Urinary bladder (tissue), 4 donors: Measurements from ENCODE around the gene SLC25A48. TPM values are rescaled to one million over a fixed set of nuclear protein-coding genes. Genes with fewer than 3 reads are reported as not detected.
"Not testable (repeated sequence)": the region's sequence is repeated elsewhere in the genome, so short reads cannot be mapped to it uniquely, and the experiment has no call there.

Experiments used
- DNase-seq: peaks from one replicate; pipeline ENCODE4 v3.0.0-alpha.2; 2015; ENCODE audit errors: extremely low spot score
- H3K27ac ChIP-seq: one replicate; pipeline ENCODE4 v1.5.1; 2013; ENCODE audit warnings: low read depth, mild to moderate bottlenecking, moderate library complexity
- H3K36me3 ChIP-seq: one replicate; pipeline ENCODE4 v1.6.1; 2013; ENCODE audit warnings: mild to moderate bottlenecking, moderate library complexity; ENCODE audit not compliant: insufficient read depth
- H3K4me1 ChIP-seq: one replicate; pipeline ENCODE4 v1.6.1; 2013; ENCODE audit warnings: mild to moderate bottlenecking, moderate library complexity; ENCODE audit not compliant: insufficient read depth
- H3K4me3 ChIP-seq: one replicate; pipeline ENCODE4 v1.5.1; 2013; ENCODE audit warnings: low read depth, low read length
- WGBS: extraction: QIAGEN DNeasy Blood & Tissue Kit; methylation state at CpG from one replicate; pipeline ENCODE4 v1.1.7; 2013; 5-methylcytosine and 5-hydroxymethylcytosine counted together
- polyA plus RNA-seq: library from polyadenylated mRNA; stranded (reverse); fragments of 200-250 nt; gene quantifications from one replicate; pipeline ENCODE4 v1.2.3, GENCODE V29; 2013
- total RNA-seq: library from RNA; depleted of rRNA; stranded (reverse); fragments of >200 nt; gene quantifications from one replicate; pipeline ENCODE4 v1.2.3, GENCODE V29; 2014
- donor health status: healthy with polysubstance abuse.
- donor health status: healthy.

Gene SLC25A48
- total and polyA plus RNA-seq, 2 donors, result 0.04 to 0.37 TPM

DNA sequence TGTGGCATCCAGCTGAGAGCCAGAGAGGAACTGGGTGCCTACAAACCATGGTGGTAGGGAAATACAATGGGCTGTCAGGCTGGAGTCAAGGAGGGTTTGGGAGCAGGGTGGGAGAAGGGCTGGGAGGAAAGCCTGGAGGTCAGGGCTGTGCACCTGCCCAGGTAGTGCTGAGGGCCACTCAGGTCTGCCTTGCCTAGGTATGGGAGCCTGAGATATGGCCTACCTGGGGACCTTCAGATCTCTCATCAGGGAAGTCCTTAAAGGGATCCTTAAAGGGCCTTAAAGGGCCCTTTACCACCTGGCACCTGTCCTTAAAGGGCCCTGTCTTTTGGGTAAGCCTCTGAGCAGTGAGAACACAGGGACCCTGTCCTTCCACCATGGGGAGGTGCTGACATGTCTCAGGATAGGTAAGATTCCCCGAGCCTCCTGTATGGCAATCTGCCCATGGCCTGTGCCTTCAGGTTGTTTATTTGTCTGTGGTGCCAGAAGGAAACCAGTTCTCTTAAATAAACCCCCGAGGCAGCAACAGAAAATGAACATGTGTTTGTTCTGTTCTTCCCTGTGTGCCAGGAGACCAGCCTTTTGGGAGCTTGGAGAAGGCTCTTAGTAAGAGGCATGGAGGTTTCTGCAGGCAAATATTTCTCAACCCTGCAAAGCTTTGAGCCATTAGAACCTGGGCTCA lies 23.3 kb downstream of the SLC25A48 start:
- H3K27ac ChIP-seq, result no peak overlapping the region

GRCh38 chr5:135859186-135859585 lies 24.7 kb downstream of the SLC25A48 start:
- 55% methylated on average over 3 of the region's 3 CpGs for WGBS
- not testable (repeated sequence) for DNase-seq, H3K27ac ChIP-seq, H3K4me1 ChIP-seq, H3K4me3 ChIP-seq, H3K36me3 ChIP-seq

More for the DNA sequence above, 23.3 kb downstream of the SLC25A48 start:
- no peak for DNase-seq
- Histone ChIP-seq H3K36me3 (no peaks in the 10 kb centered on the region), H3K4me3 (no peak overlapping the region), H3K4me1 (no peaks in the 10 kb centered on the region)
- 62% methylated on average over 2 of the region's 2 CpGs for WGBS

DNA sequence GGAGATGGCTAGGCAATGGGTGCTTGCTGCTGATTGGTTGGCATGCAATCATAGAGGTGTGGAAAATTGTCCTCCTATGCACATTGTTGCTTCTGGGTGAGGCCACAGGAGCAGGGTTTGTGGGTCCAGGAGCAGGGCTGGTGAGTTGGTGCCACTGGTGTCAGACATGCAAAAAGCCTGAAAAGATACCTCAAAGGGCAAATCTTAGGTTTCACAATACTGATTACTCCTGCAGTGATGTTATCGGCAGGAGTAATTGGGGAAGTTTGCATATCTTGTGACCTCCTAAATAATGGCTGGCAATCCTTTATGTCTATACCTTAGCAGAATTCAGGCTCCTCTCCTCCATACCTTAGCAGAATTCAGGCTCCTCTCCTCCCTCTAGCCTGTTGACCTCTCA lies 25.2 kb downstream of the SLC25A48 start:
- WGBS, result 82% methylated on average over 1 of the region's 1 CpG

DNA sequence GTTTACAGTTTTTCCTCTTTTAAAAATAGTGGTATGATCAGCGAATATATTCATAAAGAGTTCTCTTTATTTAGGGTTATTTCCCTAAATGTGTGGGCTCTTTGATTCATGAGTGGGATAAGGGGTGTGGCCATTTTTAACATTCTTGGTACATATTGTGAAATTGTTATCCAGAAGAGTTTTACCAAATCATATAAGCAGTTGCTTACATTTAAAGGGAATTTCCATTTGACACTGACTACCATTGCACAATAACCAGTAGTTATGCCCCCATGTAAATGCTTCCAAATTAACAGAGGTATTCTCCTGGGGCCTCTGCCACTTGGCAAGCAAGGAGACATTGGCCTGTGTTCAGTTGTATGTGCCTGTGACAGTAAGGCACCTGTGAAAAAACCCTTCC lies 27.2 kb downstream of the SLC25A48 start:
- H3K4me1 ChIP-seq, result no peaks in the 10 kb centered on the region
- H3K4me3 ChIP-seq, result no peak overlapping the region
- no peak for DNase-seq
- no peaks in the 10 kb centered on the region for H3K36me3 ChIP-seq
- no peak overlapping the region for H3K27ac ChIP-seq
- WGBS, result 84% methylated on average over 1 of the region's 1 CpG

More for the DNA sequence above, 25.2 kb downstream of the SLC25A48 start:
- Histone ChIP-seq H3K4me1 (no peaks in the 10 kb centered on the region), H3K4me3 (no peak overlapping the region), H3K27ac (no peak overlapping the region), H3K36me3 (no peaks in the 10 kb centered on the region)
- DNase-seq, result no peak

- Histone ChIP-seq H3K36me3 (no peaks in the 10 kb centered on the region), H3K4me1 (no peaks in the 10 kb centered on the region), H3K27ac (no peak overlapping the region), H3K4me3 (no peak overlapping the region)
- DNase-seq, result no peak
These were observed 27.6 kb downstream of the SLC25A48 start for GRCh38 chr5:135862086-135862485.

GRCh38 chr5:135862744-135863143 lies 28.3 kb downstream of the SLC25A48 start:
- H3K4me3 ChIP-seq, result no peak overlapping the region
- no peak for DNase-seq
- WGBS, result over 99% methylated on average over 2 of the region's 2 CpGs

DNA sequence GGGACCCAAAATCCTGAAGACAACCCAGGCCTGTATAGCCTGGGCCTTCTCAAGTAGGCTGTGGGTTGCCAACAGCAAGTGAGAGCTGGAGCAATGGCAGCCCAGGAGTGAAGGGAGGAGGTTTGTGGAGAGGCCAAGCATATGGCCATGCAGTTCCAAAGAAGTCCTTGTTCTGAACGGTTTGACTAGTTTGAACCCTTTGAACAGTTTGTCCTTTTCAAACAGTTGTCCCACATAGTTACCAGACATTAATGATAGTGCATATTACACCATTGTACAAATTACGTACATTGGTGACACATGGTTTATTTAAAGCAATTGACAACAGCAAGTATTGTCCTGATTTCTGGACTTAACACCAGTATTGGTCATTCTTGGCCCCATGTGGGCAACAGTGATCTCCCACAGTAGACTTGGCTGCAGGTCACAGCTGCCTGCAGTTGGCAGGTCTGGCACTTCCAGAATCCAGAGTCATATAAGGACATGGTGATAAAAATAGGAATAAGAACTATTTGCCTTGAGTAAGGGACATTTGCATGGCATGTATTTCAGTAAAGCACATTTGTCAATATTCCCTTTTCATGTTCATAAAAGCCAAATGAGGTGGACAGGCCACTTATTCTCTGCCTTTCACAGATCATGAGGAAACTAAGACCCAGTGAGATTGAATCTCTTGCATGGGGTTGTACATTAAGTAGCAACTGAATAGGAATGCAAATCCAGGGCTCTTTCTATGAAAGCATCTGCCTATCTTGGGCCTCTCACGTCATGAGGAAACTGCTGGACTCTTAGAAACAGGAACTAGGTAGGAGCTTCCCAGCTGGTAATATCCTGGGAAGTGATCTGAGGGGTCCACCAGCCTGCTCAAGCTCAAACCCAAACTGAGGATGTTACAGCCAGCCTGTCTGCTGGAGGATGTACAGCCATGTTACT lies 30.3 kb downstream of the SLC25A48 start:
- DNase-seq, result no peak
- Histone ChIP-seq H3K4me1 (no peaks in the 10 kb centered on the region), H3K4me3 (no peak overlapping the region), H3K36me3 (no peaks in the 10 kb centered on the region), H3K27ac (no peak overlapping the region)
- WGBS, result 84% methylated on average over 3 of the region's 3 CpGs

More at GRCh38 chr5:135862744-135863143, 28.3 kb downstream of the SLC25A48 start:
- no peaks in the 10 kb centered on the region for H3K36me3 ChIP-seq
- no peak overlapping the region for H3K27ac ChIP-seq
- no peaks in the 10 kb centered on the region for H3K4me1 ChIP-seq

DNA sequence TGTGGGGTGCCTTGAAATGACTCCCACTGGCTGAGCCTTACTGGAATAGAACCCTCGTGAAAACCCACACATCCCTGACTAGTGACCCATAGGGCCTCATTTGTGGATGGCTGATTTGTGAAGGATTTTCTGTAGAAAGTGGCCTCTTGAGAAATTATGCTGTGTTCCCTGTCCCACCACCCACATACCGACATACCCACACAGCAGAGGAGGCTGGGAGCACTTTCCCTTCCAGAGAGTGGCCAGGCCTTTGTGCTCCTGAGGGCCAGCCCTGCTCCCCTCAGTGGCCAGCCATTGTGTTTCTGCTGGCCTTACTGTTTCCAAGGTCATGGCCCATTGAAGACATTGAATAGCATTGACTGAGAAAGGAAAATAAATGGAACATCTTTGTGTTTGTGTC lies 31.6 kb downstream of the SLC25A48 start:
- Histone ChIP-seq H3K27ac (no peak overlapping the region), H3K36me3 (no peaks in the 10 kb centered on the region), H3K4me3 (no peak overlapping the region), H3K4me1 (no peaks in the 10 kb centered on the region)
- DNase-seq, result no peak
- 89% methylated on average over 2 of the region's 2 CpGs for WGBS

DNA sequence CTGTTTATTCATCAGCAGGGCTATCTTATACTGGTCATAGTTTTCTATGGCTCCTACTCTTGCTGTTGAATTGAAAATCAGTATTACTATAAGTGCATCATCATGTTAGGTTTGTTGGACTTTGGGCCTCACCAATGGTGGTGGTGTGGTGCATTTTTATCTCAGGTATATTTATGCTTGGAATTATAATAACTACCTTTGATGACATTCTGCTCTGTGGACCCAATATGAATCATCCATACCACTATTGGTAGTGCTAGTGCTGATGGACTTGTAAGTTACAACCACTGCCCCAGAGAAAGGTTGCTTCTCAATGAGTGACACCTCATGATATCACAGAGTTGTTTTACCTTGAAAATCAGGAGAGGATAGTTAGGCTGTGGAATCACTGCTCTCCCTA lies 33.1 kb downstream of the SLC25A48 start:
- H3K4me1 ChIP-seq, result no peaks in the 10 kb centered on the region
- H3K36me3 ChIP-seq, result no peaks in the 10 kb centered on the region
- no peak for DNase-seq
- no peak overlapping the region for H3K4me3 ChIP-seq
- H3K27ac ChIP-seq, result no peak overlapping the region

DNA sequence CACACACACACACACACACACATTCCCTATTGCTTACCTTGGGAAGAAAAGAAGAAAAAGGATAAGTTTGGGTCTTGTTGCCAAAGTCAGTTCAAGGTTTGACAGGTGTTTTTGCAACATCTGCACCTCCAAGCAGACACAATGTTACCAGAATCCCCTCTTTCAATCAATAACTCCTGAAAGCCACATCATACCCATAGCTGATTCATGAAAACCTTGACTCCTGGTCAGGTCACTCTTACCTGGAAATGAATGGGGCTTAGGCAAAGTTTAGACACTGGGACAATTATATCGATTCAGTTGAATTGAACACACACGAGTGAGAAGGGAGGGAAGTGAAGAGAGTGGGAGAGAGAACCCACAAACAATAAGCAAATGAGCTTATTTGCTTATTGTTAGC lies 34.2 kb downstream of the SLC25A48 start:
- H3K4me3 ChIP-seq, result no peak overlapping the region
- H3K4me1 ChIP-seq, result no peaks in the 10 kb centered on the region
- DNase-seq, result no peak
- H3K36me3 ChIP-seq, result no peaks in the 10 kb centered on the region
- H3K27ac ChIP-seq, result no peak overlapping the region
- 77% methylated on average over 2 of the region's 2 CpGs for WGBS

DNA sequence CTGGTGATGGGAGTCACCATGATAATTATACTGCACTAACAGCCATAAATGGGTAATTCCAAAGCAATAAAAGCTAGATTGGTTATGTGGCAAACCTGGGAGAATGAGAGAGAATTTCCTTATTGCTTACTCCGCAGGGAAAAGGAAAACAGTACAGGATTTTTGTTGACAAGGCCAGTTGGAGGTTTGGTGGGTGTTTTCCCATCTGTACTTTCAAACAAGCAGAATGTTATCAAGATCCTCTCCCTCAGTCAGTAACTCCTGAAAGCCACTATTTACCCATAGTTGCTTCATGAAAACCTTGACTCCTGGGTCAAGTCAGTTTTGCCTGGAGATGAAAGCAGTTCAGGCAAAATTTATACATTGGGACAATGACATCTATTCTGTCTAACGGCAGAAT lies 34.8 kb downstream of the SLC25A48 start:
- 77% methylated on average over 2 of the region's 2 CpGs for whole genome bisulfite sequencing
- no peak for DNase-seq
- Histone ChIP-seq H3K4me3 (no peak overlapping the region), H3K27ac (no peak overlapping the region), H3K4me1 (no peaks in the 10 kb centered on the region), H3K36me3 (no peaks in the 10 kb centered on the region)

GRCh38 chr5:135869935-135870334 lies 35.5 kb downstream of the SLC25A48 start:
- Histone ChIP-seq H3K4me1 (no peaks in the 10 kb centered on the region), H3K27ac (no peak overlapping the region), H3K4me3 (no peak overlapping the region), H3K36me3 (no peaks in the 10 kb centered on the region)
- no peak for DNase-seq
- WGBS, result 64% methylated on average over 3 of the region's 3 CpGs

- H3K4me1 ChIP-seq, result no peaks in the 10 kb centered on the region
- 79% methylated on average over 11 of the region's 11 CpGs for WGBS
- no peak for DNase-seq
- H3K27ac ChIP-seq, result no peak overlapping the region
- no peaks in the 10 kb centered on the region for H3K36me3 ChIP-seq
- no peak overlapping the region for H3K4me3 ChIP-seq
These were observed 36.9 kb downstream of the SLC25A48 start for GRCh38 chr5:135871268-135871915.

- Histone ChIP-seq H3K4me3 (no peak overlapping the region), H3K27ac (no peak overlapping the region), H3K36me3 (no peaks in the 10 kb centered on the region), H3K4me1 (no peaks in the 10 kb centered on the region)
- 81% methylated on average over 5 of the region's 5 CpGs for WGBS
- DNase-seq, result no peak
These were observed 39.4 kb downstream of the SLC25A48 start for GRCh38 chr5:135873831-135874230.
